NCI-H1417 treated with DMSO at 0.1 percent for 48 hours (cell line): ENCODE measurements around the gene ABCC10.
"Not testable (repeated sequence)": the region's sequence is repeated elsewhere in the genome, so short reads cannot be mapped to it uniquely, and the experiment has no call there.

Experiments used
- DNase-seq: peaks from one replicate; lab custom pipeline; 2025; lab: John Stamatoyannopoulos, UW

The ABCC10 gene

GRCh38 chr6:43412541-43412940 lies 14.8 kb upstream of the ABCC10 start:
- no peak for DNase-seq

GRCh38 chr6:43413002-43413401 lies 14.3 kb upstream of the ABCC10 start:
- no peak for DNase-seq

GRCh38 chr6:43415275-43415674 lies 12.1 kb upstream of the ABCC10 start:
- DNase-seq, result not testable (repeated sequence)

GRCh38 chr6:43416935-43417334 lies 10.4 kb upstream of the ABCC10 start:
- DNase-seq, result no peak

GRCh38 chr6:43420012-43420709 lies 7.2 kb upstream of the ABCC10 start:
- no peak for DNase-seq

GRCh38 chr6:43421831-43422230 lies 5.5 kb upstream of the ABCC10 start:
- no peak for DNase-seq

- DNase-seq, result not testable (repeated sequence)
Measured at GRCh38 chr6:43425083-43425482, 2.3 kb upstream of the ABCC10 start.

GRCh38 chr6:43426928-43427405 lies 374 bp upstream of the ABCC10 start:
- DNase-seq, result no peak

GRCh38 chr6:43428112-43428570 lies 800 bp downstream of the ABCC10 start:
- no peak for DNase-seq

- no peak for DNase-seq
Measured at GRCh38 chr6:43428874-43429273, 1.5 kb downstream of the ABCC10 start.

- no peak for DNase-seq
Measured at GRCh38 chr6:43432009-43432945, 4.9 kb downstream of the ABCC10 start.

GRCh38 chr6:43433148-43433547 lies 5.8 kb downstream of the ABCC10 start:
- no peak for DNase-seq

GRCh38 chr6:43434001-43434840 lies 6.9 kb downstream of the ABCC10 start:
- no peak for DNase-seq

- no peak for DNase-seq
Measured at GRCh38 chr6:43434943-43435342, 7.6 kb downstream of the ABCC10 start.

- no peak for DNase-seq
Measured at GRCh38 chr6:43435682-43436437, 8.5 kb downstream of the ABCC10 start.

- no peak for DNase-seq
Measured at GRCh38 chr6:43436577-43437282, 9.4 kb downstream of the ABCC10 start.

- DNase-seq, result no peak
Measured at GRCh38 chr6:43437700-43438099, 10.4 kb downstream of the ABCC10 start.

GRCh38 chr6:43442935-43443334 lies 15.6 kb downstream of the ABCC10 start:
- no peak for DNase-seq

GRCh38 chr6:43444036-43444435 lies 16.7 kb downstream of the ABCC10 start:
- no peak for DNase-seq

- no peak for DNase-seq
Measured at GRCh38 chr6:43444582-43444981, 17.2 kb downstream of the ABCC10 start.

- DNase-seq, result no peak
Measured at GRCh38 chr6:43445576-43445975, 18.2 kb downstream of the ABCC10 start.
